Renal pelvis (tissue), 4 donors: ENCODE results near the gene MEGF6. TPM values are rescaled to one million over a fixed set of nuclear protein-coding genes. Genes with fewer than 3 reads are reported as not detected.
"Not testable (repeated sequence)": the region's sequence is repeated elsewhere in the genome, so short reads cannot be mapped to it uniquely, and the experiment has no call there.

Experiments
- DNase-seq: peaks from one replicate; pipeline ENCODE4 v3.0.0-alpha.2; 2013
- polyA plus RNA-seq, 3 donors: library from polyadenylated mRNA; unstranded; fragments of 120-200 nt; gene quantifications; one replicate each; pipeline ENCODE4 v1.2.1, GENCODE V29; 2013; ENCODE audit not compliant: insufficient read length in 3 of 3

MEGF6 gene
- polyA plus RNA-seq, 3 donors = 11.0 to 20.6 (median 15.0) TPM

GRCh38 chr1:3595949-3596348 lies 15.4 kb downstream of the MEGF6 start:
- DNase-seq = no peak

GRCh38 chr1:3594706-3595377 lies 16.5 kb downstream of the MEGF6 start:
- no peak for DNase-seq

DNA sequence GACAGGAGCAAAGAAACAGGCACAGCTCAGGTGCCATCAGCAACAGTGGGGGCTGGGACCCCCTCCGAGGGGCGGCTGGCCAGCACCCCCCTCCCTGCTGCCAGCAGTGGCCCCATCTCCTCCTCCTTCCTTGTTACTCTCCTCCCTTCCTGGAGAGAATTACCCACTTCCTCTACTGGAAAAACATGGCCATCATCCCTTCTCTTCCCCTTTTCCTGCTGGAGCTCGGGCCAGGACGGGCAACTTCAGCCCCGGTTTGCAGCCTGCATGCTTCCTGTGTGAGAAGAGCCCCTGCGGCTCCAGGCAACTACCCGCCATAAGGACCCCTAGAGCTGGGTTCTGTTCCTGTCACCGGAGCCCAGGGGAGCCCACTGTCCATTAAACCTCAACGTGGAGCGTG lies 17.6 kb downstream of the MEGF6 start:
- DNase-seq = no peak

DNA sequence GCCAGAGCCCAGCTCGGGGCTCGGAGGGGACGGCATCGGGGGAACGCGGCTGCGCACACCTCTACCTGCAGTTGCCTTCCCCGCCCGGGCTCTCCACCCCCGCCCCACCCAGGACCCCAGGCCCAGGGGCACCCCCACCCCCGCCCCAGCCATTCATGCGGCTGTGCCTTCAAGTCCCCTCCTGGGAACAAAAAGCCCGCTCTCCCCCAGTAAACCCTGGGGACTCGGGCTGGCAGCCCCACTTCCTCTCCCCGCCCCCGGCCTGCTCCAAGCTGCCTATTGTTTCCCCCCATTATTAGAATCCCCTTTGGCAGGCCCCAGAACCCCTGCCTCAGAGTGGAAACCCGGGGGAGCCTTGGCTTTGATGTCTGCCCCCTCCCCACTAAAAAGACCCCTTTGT lies 18.0 kb downstream of the MEGF6 start:
- no peak for DNase-seq

- DNase-seq = no peak
Measured at GRCh38 chr1:3590951-3591865, 20.1 kb downstream of the MEGF6 start.

- no peak for DNase-seq
Measured at GRCh38 chr1:3590139-3590763, 21.1 kb downstream of the MEGF6 start.

GRCh38 chr1:3588395-3588794 lies 22.9 kb downstream of the MEGF6 start:
- DNase-seq = no peak

DNA sequence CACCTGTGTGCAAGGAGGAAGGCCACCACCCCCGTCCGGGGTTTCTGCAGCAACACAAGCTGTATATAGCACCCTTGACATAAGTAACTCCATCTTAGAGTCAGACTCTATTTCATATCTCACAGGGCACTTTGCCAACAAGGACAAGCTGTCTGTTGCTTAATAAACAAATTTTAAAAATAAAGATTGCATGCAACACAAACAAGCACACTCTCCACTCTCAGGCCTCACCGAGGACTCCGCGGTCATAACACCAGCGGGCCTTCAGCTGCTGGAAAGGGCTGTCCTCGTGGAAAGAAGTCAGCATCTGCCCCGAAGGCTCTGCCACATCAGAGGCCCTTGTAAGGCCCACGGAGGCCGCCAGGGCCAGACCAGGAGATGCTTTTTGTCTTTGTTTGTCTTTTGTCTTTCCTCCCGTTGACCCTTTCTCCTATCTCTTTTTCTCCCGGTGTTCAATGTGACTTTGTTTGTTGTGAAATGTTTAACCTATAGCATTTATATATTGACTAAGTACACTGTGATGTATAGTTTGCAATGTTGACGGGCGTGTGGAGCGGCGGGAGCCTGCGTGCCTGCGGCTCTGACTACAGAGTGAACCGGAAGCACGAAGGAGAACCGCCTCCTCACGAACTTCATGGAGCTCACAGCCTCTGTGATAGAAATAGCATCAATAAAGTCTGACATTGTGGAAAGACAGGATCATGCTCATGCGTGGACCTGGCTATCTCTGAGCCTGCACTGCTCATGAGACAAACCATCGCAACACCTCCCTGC lies 24.1 kb downstream of the MEGF6 start:
- DNase-seq = no peak

DNA sequence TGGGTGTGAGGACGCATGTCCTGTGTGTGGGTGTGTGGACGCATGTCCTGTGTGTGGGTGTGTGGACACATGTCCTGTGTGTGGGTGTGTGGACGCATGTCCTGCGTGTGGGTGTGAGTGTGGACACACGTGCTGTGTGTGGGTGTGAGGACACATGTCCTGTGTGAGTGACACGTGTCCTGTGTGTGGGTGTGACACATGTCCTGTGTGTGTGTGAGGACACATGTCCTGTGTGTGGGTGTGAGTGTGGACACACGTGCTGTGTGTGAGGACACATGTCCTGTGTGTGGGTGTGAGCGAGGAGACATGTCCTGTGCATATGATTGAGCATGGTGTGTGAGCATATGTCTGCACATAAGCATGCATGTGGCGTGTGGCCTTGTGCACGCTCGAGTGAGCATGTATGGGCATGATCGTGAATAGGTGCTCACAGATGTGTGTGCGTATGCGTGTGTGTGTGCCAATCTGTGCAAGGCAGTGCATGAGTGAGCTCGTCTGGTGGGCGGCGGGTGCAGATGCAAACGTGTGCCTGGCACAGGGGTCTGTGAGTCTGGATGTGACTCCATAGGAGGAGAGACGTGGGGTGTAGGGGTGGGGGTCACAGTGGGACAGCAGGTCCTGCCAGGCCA lies 25.3 kb downstream of the MEGF6 start:
- no peak for DNase-seq

- not testable (repeated sequence) for DNase-seq
Measured at GRCh38 chr1:3585353-3585868, 25.9 kb downstream of the MEGF6 start.

DNA sequence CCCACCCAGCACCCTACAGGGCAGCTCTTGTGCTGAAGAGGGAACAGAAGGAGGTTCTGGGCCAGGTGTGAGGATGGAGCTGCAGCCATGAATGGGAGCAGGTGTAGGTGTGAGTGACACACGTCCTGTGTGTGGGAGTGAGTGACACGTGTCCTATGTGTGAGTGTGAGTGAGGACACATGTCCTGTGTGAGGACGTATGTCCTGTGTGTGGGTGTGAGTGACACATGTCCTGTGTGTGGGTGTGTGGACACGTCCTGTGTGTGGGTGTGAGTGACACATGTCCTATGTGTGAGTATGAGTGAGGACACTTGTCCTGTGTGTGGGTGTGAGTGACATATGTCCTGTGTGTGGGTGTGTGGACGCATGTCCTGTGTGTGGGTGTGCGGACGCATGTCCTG lies 26.4 kb downstream of the MEGF6 start:
- no peak for DNase-seq

DNA sequence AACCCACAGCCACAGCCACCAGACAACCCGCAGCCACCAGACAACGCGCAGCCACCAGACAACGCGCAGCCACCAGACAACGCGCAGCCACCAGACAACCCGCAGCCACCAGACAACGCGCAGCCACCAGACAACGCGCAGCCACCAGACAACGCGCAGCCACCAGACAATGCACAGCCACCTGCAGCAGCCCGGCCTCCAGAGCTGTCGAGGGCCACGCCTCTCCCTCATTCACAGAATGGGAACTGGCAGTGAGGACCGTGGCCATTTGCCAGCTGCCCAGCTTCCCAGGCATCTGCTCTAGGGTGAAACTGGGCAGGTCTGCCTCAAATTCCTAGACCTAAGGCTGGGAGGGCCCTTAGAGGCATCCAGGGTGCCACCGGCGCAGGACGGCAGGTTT lies 27.6 kb downstream of the MEGF6 start:
- not testable (repeated sequence) for DNase-seq

GRCh38 chr1:3581296-3582036 lies 29.8 kb downstream of the MEGF6 start:
- DNase-seq = no peak

GRCh38 chr1:3580231-3580630 lies 31.1 kb downstream of the MEGF6 start:
- DNase-seq = no peak

GRCh38 chr1:3579626-3580025 lies 31.7 kb downstream of the MEGF6 start:
- DNase-seq = no peak

DNA sequence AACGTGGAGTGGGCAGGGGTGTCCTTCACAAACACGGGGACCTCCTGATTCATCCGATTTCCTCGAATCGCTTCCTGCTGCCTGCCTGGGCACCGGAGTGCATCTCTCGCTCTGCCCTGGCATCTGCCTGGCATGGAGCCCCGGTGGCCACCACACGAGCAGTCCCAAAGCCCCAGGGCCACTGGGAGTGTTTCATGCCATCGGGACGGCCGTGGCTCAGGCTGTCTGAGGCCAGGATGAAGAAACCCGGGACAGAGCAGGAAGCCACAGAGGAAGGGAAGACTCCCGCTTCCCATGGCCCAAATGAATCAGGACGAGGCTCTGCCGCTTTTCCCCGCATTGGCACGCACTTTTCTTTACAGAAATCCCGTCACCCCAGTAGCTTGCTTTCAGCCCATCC lies 32.4 kb downstream of the MEGF6 start:
- DNase-seq = no peak

GRCh38 chr1:3578433-3578805 lies 32.9 kb downstream of the MEGF6 start:
- no peak for DNase-seq

DNA sequence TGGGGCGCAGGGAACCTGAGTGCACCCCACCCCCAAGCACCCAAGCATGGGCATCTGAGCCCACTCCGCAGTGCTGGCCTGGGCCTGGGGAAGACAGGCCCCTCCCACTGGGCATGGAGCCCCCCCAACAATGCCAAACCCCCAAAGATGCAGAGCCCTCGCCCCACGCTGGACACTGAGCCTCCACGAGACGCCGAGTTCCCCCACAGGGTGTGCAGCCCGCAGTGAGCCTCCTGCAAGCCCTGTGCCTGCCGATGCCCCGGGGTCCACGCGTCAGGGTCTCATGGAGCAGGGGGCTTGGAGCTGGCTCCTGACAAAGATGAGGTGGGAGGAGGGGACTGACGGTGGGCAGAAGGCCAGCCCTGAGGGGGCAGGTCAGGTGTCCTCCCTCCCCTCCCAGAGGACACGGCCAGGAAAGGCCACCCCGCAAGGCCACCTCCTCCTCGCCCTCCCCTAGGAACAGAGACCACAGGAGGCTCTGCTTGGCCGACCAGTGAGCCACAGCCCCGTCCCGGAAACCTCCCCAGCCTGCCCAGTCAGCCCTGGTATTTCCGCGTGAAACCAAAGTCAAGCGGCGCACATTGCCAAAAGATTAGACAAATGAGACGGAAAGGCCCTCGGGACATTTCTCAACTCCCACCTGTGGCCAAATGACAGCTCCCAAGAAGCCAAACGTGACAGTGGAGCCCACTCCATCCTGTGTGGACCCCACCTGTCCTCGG lies 33.4 kb downstream of the MEGF6 start:
- no peak for DNase-seq

GRCh38 chr1:3577300-3577699 lies 34.0 kb downstream of the MEGF6 start:
- no peak for DNase-seq

DNA sequence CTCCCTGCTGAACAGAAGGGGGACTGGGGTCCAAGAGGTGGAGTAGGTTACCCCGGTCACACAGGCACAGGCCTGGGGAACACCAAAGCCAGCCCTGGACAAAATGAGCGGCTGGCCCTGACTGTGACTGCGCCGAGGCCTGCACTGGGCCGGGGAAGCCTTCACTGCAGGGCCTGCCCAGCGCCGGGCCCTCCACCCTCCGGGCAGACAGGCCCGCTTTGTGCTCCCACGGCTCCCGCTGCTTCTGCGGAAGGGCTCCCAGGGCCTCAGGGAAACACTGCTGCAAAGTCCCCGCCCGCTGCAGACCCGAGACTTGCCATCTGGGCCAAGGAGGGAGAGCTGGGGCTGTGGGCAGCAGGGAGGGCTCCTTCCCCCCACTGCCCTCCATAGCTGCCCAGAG lies 35.3 kb downstream of the MEGF6 start:
- no peak for DNase-seq
